NCI-H2107 treated with DMSO at 0.1 percent for 48 hours (cell line): ENCODE results near the gene CORO1A.
"Not testable (repeated sequence)": the region's sequence is repeated elsewhere in the genome, so short reads cannot be mapped to it uniquely, and the experiment has no call there.

Experiments used
- DNase-seq: peaks from one replicate; lab custom pipeline; 2025; ENCODE audit not compliant: unreplicated experiment; lab: John Stamatoyannopoulos, UW

The CORO1A gene

DNA sequence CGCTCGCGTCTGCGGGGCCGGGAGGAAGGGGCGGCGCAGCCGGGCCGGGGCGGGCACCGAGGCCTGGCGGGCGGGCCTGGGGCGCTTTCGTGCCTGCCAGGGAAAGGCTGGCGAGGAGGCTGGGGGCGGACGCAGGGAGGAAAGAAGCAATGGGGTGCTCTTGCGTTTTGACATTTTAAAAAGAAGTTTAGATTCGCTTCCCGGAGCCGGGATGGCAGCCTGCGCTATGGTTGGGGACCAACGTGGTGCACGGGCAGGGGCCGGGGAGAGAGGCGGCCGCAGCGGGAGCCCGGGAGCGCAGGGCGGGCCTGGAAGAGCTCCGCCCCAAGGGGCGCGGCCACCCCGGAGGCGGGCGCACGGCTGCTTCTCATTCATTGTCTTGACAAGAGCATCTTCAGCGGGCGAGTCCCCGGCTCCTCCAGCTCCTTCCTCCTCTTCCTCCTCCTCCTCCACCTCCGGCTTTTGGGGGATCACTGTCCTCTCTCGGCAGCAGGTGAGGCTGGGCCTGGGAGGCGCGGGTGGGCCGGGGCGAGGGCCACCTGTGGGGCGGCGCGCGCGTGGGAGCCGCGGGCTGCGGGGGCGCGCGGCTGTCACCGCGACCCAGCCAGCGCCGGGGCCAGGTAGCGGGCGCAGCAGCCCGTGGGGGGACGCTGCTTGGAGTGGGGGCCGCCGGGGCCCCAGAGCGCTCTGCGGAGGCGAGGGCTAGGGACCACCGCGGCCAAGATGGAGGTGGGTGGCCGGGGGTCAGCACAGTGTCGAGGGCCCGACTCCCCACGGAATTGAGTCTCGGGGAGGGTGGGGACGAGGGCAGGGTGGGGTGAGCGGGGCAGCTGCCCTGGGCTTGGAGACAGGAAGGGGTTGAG lies at the start of gene CORO1A:
CORO1A (plus strand) TSS at position 370 of the 863 bp plus-strand sequence. CDS start 1,608 bp downstream, outside the sequence.
- DNase-seq, result peak; percentile 27

DNA sequence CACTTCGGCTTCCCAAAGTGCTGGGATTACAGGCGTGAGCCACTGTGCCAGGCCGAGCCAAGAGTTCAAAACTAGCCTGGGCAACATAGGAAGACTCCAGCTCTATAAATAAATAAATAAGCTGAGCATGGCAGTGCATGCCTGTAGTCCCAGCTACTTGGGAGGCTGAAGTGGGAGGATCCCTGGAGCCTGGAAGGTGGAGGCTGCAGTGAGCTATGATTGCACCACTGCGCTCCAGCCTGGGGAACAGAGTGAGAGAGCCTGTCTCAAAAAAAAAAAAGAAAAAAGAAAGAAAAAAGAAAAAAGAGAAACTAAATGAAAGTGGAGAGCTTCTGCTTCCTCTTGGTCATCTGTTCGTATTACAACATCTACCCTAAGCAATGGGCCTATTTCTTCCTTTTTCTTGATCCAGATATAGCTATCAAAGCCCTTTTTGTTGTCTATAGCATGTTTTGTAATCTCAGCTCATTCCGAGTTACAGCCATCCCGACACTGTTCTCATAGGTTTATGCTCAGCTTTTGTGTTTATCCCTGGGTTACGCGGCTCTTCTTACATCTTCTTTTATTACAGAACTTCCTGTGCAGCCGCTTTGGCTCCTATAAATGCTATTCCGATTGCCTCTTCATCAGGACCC lies 46.3 kb upstream of the CORO1A start:
- DNase-seq, result peak; percentile 61

DNA sequence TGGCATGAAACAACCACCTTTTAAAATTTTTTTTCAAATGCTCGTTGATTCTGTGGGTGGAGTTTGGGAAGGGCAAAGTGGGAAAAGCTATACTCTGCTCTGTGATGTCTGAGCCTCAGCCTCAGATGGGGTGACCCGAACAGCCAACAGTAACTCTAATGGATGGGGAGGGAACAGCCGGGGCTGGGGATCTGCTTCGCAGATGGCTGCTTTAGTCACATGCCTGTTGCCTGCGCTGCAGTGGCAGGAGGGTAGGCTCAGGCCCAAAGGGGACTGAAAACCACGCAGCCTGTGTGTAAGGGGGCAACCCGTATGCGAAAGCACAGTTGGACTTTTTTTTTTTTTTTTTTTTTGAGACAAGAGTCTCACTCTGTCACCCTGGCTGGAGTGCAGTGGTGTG lies 45.5 kb upstream of the CORO1A start:
- peak; percentile 41 for DNase-seq

DNA sequence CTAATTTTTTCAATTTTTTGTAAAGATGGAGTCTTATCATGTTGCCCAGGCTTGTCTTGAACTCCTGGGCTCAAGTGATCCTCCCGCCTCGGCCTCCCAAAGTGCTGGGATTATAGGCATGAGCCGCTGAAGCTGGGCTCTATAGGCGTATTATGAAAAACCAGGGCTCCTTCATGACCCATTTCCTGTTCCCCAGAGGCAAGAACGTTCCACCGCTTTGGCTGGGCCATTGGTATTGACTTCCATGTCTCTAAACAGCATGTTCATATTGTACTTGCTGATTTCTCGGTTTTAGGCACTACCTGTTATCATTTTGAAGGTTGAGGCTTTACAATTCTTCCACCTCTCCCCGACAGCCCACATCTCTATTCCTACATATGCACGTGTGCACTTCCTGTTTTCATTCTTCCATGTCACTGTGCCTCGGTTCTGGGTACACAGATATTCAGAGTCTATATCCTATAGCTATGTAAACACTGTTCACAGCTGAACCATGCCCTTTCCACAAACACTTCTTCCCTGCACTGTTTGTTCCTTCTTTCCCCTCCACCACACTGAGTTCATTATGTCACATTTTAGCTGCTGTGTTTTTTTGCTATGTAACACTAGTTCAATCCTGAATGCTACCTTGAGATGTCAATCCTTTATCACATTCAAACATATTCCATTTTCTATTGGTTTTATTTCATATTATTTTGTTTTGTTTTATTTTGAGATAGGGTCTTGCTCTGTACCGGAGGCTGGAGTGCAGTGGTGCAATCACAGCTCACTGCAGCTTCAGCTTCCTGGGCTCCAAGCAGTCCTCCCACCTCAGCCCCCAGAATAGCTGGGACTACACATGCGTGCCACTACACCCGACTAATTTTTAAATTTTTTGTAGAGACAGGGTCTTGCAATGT lies 43.6 kb upstream of the CORO1A start:
- DNase-seq, result no peak

DNA sequence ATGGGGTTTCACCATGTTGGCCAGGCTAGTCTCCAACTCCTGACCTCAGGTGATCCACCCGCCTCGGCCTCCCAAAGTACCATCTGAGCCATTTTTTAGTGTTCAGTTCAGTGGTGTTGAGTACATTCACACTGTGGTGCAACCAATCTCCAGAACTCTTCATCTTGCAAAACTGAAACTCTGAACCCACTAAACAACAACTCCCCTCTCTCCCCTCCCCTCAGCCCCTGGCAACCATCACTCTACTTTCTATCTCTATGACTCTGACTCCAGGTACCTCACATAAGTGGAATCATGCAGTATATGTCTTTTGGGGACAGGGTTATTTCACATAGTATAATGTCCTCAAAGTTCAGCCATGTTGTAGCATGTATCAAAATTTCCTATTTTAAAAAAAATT lies 41.7 kb upstream of the CORO1A start:
- no peak for DNase-seq

DNA sequence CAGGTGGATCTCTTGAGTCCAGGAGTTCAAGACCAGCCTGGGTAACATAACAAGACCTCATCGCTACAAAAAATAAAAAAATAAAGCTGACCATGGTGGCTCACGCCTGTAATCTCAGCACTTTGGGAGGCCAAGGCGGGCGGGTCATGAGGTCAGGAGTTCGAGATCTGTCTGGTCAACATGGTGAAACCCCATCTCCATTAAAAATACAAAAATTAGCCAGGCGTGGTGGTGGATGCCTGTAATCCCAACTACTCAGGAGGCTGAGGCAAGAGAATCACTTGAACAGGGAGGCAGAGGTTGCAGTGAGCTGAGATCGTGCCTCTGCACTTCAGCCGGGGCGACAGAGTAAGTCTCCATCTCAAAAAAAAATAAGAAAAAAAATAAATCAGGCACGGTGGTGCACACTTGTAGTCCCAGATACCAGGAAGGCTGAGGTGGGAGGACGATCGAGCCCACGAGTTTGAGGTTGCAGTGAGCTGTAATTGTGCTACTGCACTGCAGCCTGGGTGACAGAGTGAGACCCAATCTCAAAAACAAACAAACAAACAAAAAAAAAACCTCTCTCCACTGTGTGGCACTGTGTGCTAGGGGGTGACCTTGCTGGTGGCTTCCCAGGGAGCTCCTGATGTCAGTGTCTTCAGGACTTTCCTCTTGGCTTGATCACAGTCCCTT lies 40.6 kb upstream of the CORO1A start:
- DNase-seq, result peak; percentile 46

DNA sequence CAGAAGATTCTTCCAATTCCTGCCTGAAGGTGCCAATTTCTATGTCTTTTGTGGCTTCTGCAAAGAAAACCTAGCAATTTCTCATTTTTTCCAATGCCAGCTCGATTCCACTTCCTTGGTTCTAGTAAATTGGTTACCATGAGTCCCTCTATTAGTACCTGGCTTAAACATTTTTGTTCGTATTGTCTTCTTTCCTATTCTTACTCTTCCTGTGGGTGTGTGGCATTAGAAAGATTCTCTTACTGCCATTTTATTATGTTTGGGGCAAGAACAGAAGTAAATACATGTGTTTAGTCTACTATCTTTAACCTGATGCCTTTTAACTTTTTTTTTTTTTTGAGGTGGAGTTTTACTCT lies 40.1 kb upstream of the CORO1A start:
- no peak for DNase-seq

DNA sequence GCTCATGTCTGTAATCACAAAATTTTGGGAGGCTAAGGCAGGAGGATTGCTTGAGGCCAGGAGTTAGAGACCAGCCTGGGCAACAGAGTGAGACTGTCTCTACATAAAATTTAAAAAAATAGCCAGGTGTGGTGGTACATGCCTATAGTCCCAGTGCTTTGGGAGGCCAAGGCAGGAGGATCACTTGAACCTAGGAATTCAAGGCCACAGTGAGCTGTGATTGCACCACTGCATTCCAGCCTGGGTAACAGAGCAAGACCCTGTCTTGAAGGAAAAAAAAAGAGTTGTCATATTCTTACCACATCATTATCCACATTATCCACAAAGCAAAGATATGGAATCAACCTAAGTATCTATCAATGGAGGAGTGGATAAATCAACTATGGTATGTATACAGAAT lies 39.4 kb upstream of the CORO1A start:
- DNase-seq, result no peak

DNA sequence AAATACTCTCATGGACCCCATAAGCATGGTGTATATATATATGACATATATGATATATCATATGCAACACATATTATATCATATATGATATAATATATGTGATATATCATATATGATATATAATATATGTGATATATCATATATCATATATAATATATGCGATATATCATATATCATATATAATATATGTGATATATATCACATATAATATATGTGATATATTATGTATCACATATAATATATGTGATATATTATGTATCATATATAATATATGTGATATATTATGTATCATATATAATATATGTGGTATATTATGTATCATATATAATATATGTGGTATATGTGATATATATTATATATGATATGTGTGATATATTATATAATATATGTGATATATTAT lies 38.5 kb upstream of the CORO1A start:
- no peak for DNase-seq

DNA sequence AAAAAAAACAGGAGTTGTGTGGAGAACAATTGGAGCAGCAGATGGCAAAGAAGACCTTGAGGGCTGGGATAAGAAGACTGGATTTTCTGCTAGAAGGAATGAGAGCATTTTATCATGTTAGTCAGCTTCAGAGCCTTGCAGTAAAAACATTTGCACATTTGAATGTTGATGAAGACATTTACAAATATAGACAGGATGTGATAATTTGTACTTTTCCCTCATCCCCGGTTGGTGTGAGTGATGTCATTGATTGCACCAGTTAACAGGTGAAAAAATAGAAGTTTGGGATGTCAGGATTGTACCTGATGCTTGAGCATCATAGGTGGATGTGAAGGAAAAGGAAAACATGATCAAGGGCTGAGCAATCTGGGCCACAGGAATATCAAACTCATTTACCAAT lies 37.7 kb upstream of the CORO1A start:
- DNase-seq, result no peak

DNA sequence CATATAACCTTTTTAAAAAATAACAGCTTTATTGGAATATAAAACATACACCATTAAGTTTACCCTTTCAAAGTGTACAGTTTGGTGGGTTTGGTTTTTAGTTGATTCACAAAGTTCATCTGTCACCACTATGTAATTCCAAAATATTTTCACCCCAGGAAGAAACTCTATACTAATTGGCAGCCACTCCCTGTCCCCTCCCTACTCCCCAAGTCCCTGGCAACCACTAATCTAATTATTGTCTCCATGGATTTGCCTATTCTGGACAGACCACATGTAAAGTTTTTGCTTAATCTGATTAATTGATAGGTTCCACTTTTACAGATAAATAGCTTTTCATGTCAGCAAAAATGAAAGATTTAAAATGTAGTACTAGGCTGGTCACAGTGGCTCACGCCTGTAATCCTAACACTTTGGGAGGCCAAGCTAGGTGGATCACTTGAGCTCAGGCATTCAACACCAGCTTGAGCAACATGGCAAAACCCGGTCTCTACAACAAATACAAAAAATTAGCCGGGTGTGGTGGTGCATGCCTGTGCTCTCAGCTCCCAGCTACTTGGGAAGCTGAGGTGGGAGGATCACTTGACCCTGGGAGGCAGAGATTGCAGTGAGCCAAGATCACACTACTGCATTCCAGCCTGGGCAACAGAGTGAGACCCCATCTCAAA lies 35.4 kb upstream of the CORO1A start:
- DNase-seq, result no peak

DNA sequence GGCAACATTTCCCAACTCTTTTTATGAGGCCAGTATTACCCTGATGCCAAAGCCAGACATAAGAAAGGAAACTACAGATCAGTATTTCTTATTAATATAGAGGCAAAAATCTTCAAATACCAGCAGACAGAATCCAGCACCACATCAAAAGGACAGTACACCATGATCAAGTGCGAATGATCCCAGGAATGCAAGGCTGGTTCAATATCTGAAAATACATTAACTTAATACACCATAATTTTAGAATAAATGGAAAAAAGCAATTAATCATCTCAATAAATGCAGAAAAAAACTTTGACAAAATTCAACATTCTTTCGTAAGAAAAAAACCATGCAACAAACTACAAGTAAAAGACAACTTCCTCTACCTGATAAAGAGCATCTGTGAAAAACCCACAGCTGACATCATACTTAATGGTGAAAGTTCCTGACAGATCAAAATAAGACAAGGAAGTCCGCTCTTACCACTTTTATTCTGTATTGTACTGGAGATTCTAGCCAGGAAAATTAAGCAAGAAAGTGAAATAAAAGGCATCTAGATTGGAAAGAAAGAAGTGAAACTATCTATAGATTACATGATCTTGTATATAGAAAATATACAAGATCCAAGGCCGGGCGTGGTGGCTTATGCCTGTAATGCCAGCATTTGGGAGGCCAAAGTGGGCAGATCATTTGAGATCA lies 34.0 kb upstream of the CORO1A start:
- DNase-seq, result no peak

DNA sequence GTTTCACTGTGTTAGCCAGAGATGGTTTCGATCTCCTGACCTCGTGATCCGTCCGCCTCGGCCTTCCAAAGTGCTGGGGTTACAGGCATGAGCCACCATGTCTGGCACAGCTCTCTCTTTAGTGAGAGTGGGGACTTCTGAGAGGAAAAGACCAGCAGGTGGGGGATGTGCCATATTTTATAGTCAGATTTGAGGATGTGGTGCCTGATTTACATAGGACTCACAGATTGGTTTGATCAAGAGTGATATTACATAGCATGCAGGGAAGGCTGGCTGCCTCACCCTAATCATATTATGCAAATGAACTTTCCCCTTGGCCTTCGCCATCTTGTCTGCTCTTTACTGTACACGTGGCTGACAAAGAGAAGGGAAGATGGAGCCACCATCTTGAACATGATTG lies 32.3 kb upstream of the CORO1A start:
- no peak for DNase-seq

DNA sequence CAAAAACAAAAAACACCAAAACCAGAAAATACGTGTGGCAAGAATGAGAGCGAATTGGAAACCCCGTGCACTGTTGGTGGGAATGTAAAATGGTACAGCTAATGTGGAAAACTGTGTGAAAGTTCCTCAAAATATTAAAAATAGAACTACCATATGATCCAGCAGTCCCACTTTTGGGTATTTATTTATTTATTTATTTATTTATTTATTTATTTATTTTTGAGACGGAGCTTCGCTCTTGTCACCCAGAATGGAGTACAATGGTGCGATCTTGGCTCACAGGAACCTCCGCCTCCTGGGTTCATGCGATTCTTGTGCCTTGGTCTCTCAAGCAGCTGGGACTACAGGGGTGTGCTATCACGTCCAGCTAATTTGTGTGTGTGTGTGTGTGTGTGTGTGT lies 30.9 kb upstream of the CORO1A start:
- DNase-seq, result no peak

DNA sequence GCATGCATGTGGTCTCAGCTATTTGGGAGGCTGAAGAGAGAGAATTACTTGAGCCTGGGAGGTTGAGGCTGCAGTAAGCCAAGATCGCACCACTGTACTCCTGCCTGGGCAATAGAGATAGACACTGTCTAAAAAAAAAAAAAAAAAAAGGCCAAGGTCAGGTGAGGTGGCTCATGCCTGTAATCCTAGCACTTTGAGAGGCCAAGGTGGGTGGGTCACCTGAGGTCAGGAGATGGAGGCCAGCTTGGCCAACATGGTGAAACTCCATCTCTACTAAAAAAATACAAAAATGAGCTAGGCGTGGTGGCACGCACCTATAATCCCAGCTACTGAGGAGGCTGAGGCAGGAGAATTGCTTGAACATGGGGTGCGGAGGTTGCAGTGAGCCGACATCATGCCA lies 28.2 kb upstream of the CORO1A start:
- no peak for DNase-seq

DNA sequence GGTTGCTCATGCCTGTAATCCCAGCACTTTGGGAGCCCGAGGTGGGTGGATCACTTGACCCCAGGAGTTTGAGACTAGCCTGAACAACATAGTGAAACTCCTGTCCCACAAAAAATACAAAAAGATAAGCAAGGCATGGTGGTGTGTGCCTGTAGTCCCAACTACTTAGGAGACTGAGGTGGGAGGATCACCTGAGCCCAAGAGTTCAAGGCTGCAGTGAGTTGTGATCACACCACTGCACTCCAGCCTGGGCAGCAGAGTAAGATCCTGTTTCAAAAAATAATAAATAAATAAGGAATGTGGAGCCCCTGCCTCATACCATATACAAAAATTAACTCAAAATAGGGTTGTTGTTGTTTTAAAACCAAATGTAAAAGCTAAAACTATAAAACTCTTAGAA lies 26.2 kb upstream of the CORO1A start:
- no peak for DNase-seq

DNA sequence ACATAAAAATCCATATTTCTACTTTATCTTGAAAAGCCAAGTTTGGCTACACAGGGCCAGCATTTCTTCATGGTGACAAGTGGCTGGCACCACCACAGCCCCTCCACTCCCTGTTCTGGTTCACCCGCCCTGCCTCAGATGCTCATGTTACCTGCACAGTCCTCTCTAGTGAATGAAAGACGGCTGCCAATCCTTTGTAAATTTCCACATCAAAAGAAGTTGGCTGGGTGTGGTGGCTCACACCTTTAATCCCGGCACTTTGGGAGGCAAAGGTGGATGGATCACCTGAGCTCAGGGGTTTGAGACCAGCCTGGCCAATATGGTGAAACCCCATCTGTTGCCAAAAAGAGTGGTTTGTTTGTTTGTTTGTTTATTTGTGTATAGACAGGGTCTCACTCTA lies 19.9 kb upstream of the CORO1A start:
- no peak for DNase-seq

DNA sequence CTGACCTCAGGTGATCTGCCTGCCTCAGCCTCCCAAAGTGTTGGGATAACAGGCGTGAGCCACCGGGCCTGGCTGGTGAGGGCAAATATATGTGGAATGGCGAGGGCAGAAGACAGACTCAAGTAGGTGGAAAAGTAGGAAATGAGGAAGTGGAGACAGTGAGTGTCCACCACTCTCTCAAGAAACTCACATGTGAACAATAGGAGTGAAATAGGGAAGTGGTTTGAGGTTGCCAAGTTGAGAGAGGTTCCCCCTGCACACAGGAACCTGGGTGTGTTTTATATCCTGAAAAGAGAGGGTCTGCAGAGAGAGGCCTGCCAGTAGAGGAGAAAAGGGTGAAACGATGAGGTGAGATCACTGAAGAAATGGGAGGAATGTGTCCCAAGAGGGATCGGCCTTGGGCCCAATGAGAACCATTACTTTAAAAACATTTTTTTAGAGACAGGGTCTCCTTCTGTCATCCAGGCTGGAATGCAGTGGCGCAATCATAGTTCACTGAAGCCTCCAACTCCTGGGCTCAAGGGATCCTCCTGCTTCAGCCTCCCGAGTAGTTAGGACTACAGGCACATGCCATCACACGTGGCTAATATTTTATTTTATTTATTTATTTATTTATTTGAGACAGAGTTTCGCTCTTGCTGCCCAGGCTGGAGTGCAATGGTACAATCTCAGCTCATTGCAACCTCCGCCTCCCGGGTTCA lies 17.1 kb upstream of the CORO1A start:
- no peak for DNase-seq

DNA sequence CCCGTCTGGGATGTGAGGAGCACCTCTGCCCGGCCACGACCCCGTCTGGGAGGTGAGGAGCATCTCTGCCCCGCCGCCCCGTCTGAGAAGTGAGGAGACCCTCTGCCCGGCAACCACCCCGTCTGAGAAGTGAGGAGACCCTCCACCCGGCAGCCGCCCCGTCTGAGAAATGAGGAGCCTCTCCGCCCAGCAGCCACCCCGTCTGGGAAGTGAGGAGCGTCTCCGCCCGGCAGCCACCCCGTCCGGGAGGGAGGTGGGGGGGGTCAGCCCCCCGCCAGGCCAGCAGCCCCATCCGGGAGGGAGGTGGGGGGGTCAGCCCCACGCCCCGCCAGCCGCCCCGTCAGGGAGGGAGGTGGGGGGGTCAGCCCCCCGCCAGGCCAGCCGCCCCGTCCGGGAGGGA lies 14.7 kb upstream of the CORO1A start:
- not testable (repeated sequence) for DNase-seq
